Measurements from ENCODE around the gene MRPS25. TPM values are rescaled to one million over a fixed set of nuclear protein-coding genes. Genes with fewer than 3 reads are reported as not detected.

Gene MRPS25
- total and polyA plus RNA-seq, 2 donors (not counting 3 experiments of a cell fraction or from before 2014, with no cell fraction given), result 32.5 to 68.7 TPM

DNA sequence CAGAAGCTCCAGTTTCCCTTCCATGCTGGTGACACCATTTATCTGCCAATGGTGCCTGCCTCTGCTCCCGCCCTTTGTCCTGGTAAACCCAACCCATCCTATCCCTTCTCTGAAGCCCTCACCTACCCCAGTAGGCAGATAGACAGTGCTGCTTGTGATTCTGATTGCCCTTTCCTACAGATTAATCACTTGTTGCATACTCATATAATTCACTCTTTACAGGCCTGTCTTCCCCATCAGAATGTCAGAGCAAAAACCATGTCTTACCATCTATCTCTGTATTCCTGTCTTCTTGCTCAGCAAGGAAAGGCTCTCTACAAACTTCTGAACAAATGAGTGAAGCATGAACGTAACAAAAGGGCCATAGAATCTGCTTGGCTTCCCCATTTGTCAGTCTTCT, 47.9 kb downstream of the MRPS25 start:
- Histone ChIP-seq H3K36me3 (ENCODE audit: control insufficient read depth in 2 of 2, extremely low read depth in 1 of 2, insufficient read depth in 2 of 2, low read length in 2 of 2) (peaks cover 25 to 34% of the 10 kb centered on the region in 2 experiments), H3K4me2 (ENCODE audit: insufficient read depth, low read length) (no peak overlapping the region), H4K20me1 (replicated peaks; ENCODE audit: control insufficient read depth, extremely low read depth, insufficient read depth, low read length) (no peaks in the 10 kb centered on the region), H3K9me3 (replicated peaks; ENCODE audit: control insufficient read depth, insufficient read depth, low read length) (no peaks in the 10 kb centered on the region), H3K27ac (ENCODE audit: insufficient read depth, low read depth, low read length) (no peak overlapping the region), H3K4me3 (replicated peaks in 1 of 3; ENCODE audit: insufficient read depth in 1 of 3, low read depth in 1 of 3, low read length in 3 of 3) (no peak overlapping the region), H3K4me1 (ENCODE audit: control insufficient read depth, extremely low read depth, insufficient read depth, low read length) (no peaks in the 10 kb centered on the region), H3K79me2 (ENCODE audit: control insufficient read depth, insufficient read depth, low read length) (no peaks in the 10 kb centered on the region), H3K9ac (replicated peaks; ENCODE audit: extremely low read depth, insufficient read depth, low read length) (no peak overlapping the region), H3K27me3 (ENCODE audit: control insufficient read depth in 2 of 2, insufficient read depth in 2 of 2, low read length in 2 of 2) (no peaks in the 10 kb centered on the region), H3K9me1 (replicated peaks; ENCODE audit: control insufficient read depth, extremely low read depth, insufficient read depth, low read length) (no peaks in the 10 kb centered on the region), H2AFZ (ENCODE audit: low read depth, low read length) (no peak overlapping the region)
- POLR2A ChIA-PET, result no interaction called here
- dilution Hi-C loops (cut with MboI; ENCODE audit: extremely low pct_ligation_motif_present, low sequenced_read_pairs) (no loop called here), intact Hi-C loops (cut with micrococcal nuclease) (no loop called here)
- DNase-seq (ENCODE audit: low read depth, low spot score) (no peak), FAIRE-seq (no peak)
- TF ChIP-seq, protein P1, sequence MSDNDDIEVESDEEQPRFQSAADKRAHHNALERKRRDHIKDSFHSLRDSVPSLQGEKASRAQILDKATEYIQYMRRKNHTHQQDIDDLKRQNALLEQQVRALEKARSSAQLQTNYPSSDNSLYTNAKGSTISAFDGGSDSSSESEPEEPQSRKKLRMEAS (IDR thresholded peaks at IDR 0.05; ENCODE audit: insufficient read depth, insufficient read length), result no peak
- TF ChIP-seq MYC (IDR thresholded peaks at IDR 0.05; ENCODE audit: low read depth, low read length), result no peak
- no peak for TF ChIP-seq POLR2AphosphoS5 (IDR thresholded peaks at IDR 0.05; ENCODE audit: insufficient read depth, low read depth, low read length)
- TF ChIP-seq GATA2 (IDR thresholded peaks at IDR 0.05; ENCODE audit: insufficient read depth, insufficient read length, low read depth, low read length), result no peak
- no peak for TF ChIP-seq JUN (IDR thresholded peaks at IDR 0.05; ENCODE audit: borderline replicate concordance, insufficient read depth, insufficient read length, low read depth)
- TF ChIP-seq POLR2A (IDR thresholded peaks at IDR 0.05; ENCODE audit: low read depth, low read length), result no peak
- TF ChIP-seq FOS (IDR thresholded peaks at IDR 0.05; ENCODE audit: borderline replicate concordance, insufficient read depth, low read length), result no peak
- TF ChIP-seq, protein P2, sequence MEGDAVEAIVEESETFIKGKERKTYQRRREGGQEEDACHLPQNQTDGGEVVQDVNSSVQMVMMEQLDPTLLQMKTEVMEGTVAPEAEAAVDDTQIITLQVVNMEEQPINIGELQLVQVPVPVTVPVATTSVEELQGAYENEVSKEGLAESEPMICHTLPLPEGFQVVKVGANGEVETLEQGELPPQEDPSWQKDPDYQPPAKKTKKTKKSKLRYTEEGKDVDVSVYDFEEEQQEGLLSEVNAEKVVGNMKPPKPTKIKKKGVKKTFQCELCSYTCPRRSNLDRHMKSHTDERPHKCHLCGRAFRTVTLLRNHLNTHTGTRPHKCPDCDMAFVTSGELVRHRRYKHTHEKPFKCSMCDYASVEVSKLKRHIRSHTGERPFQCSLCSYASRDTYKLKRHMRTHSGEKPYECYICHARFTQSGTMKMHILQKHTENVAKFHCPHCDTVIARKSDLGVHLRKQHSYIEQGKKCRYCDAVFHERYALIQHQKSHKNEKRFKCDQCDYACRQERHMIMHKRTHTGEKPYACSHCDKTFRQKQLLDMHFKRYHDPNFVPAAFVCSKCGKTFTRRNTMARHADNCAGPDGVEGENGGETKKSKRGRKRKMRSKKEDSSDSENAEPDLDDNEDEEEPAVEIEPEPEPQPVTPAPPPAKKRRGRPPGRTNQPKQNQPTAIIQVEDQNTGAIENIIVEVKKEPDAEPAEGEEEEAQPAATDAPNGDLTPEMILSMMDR (IDR thresholded peaks at IDR 0.05; ENCODE audit: extremely low read depth in 1 of 2, insufficient read depth in 1 of 2, low read depth in 1 of 2, low read length in 2 of 2), result no peak
- no peak for TF ChIP-seq EZH2 (IDR thresholded peaks at IDR 0.05; ENCODE audit: borderline replicate concordance, low read depth, low read length, severe bottlenecking)
- CTCF ChIA-PET, result no interaction called here
- BruUV-seq (replicated peaks), result no TSS peak

All from endothelial cell of umbilical vein (primary cell).